GM21576 (cell line): ENCODE results near the gene LDB2.
"Not testable (repeated sequence)": the region's sequence is repeated elsewhere in the genome, so short reads cannot be mapped to it uniquely, and the experiment has no call there.

Source experiments
- ATAC-seq: cut with Tn5 transposase; IDR thresholded peaks from one replicate; pipeline ENCODE4 v1.9.1; 2021; ENCODE audit warnings: mild to moderate bottlenecking, moderate library complexity; ENCODE audit not compliant: unreplicated experiment

LDB2 gene

GRCh38 chr4:16897991-16898827, at the start of gene LDB2:
Gene LDB2 (minus strand): TSS chr4:16898645.
- ATAC-seq = no peak

GRCh38 chr4:16942491-16942890, 44.0 kb upstream of the LDB2 start:
- ATAC-seq = no peak

- ATAC-seq = no peak
These were observed 40.7 kb upstream of the LDB2 start for GRCh38 chr4:16939178-16939577.

- ATAC-seq = no peak
These were observed 40.1 kb upstream of the LDB2 start for GRCh38 chr4:16938512-16939040.

- no peak for ATAC-seq
These were observed 33.2 kb upstream of the LDB2 start for GRCh38 chr4:16931339-16932305.

- ATAC-seq = no peak
These were observed 27.8 kb upstream of the LDB2 start for GRCh38 chr4:16926214-16926613.

- ATAC-seq = not testable (repeated sequence)
These were observed 20.3 kb upstream of the LDB2 start for GRCh38 chr4:16918716-16919115.

GRCh38 chr4:16916719-16917337, 18.4 kb upstream of the LDB2 start:
- ATAC-seq = peak; percentile 99

- ATAC-seq = no peak
These were observed 17.6 kb upstream of the LDB2 start for GRCh38 chr4:16916031-16916430.

GRCh38 chr4:16914208-16914607, 15.8 kb upstream of the LDB2 start:
- no peak for ATAC-seq

- no peak for ATAC-seq
These were observed 14.5 kb upstream of the LDB2 start for GRCh38 chr4:16912896-16913295.

GRCh38 chr4:16909281-16909680, 10.8 kb upstream of the LDB2 start:
- no peak for ATAC-seq

- ATAC-seq = no peak
These were observed 10.1 kb upstream of the LDB2 start for GRCh38 chr4:16908377-16909021.

- ATAC-seq = no peak
These were observed 1.9 kb upstream of the LDB2 start for GRCh38 chr4:16900325-16900724.

- no peak for ATAC-seq
These were observed 1.3 kb downstream of the LDB2 start for GRCh38 chr4:16896881-16897750.

GRCh38 chr4:16894406-16894805, 4.0 kb downstream of the LDB2 start:
- no peak for ATAC-seq

GRCh38 chr4:16893141-16893651, 5.2 kb downstream of the LDB2 start:
- no peak for ATAC-seq

- ATAC-seq = no peak
These were observed 7.8 kb downstream of the LDB2 start for GRCh38 chr4:16890651-16891050.

- ATAC-seq = no peak
These were observed 8.5 kb downstream of the LDB2 start for GRCh38 chr4:16889945-16890344.
